Natural killer cell (primary cell): ENCODE measurements around the gene MYO18B. TPM values are rescaled to one million over a fixed set of nuclear protein-coding genes. Genes with fewer than 3 reads are reported as not detected.

Source experiments
- ATAC-seq, 3 donors: fragments of 150-1000 bp in 2 of 3; fragments of 200-7000 bp in 1 of 3; cut with Tn5 transposase; 1 replicate in 1 of 3; 2 replicates in 2 of 3; pipeline ENCODE4 v1.10.0; 2021; ENCODE audit warnings: mild to moderate bottlenecking in 2 of 3, moderate library complexity in 2 of 3
- DNase-seq, 2 donors: peaks; one replicate each; pipeline versions ENCODE4 v3.0.0 to v3.0.0-alpha.2; 2013 to 2021; ENCODE audit warnings: mixed read lengths in 1 of 2
- H3K27ac ChIP-seq: one replicate; pipeline ENCODE4 v1.5.1; 2013; ENCODE audit warnings: mild to moderate bottlenecking, low read length
- H3K27me3 ChIP-seq: one replicate; pipeline ENCODE4 v1.6.1; 2013; ENCODE audit warnings: low read length; ENCODE audit not compliant: control insufficient read depth, insufficient read depth
- H3K36me3 ChIP-seq: one replicate; pipeline ENCODE4 v1.6.1; 2013; ENCODE audit warnings: low read length; ENCODE audit not compliant: control insufficient read depth, insufficient read depth
- H3K4me1 ChIP-seq: one replicate; pipeline ENCODE4 v1.6.1; 2013; ENCODE audit warnings: low read length; ENCODE audit not compliant: control insufficient read depth, insufficient read depth
- H3K4me3 ChIP-seq: one replicate; pipeline ENCODE4 v1.5.1; 2013; ENCODE audit warnings: low read length
- H3K9me3 ChIP-seq: one replicate; pipeline ENCODE4 v1.6.1; 2013; ENCODE audit warnings: low read length; ENCODE audit not compliant: control insufficient read depth, insufficient read depth
- H3K27ac Mint-ChIP-seq, 2 donors: one replicate each; pipeline ENCODE4 v1.8.0; 2022; ENCODE audit warnings: mild to moderate bottlenecking in 2 of 2, mixed read lengths in 2 of 2, moderate library complexity in 1 of 2
- H3K27me3 Mint-ChIP-seq, 2 donors: one replicate each; pipeline ENCODE4 v1.8.0; 2022; ENCODE audit warnings: low read depth in 2 of 2, mixed read lengths in 2 of 2
- H3K36me3 Mint-ChIP-seq: one replicate; pipeline ENCODE4 v1.8.0; 2022; ENCODE audit warnings: mixed read lengths
- H3K4me1 Mint-ChIP-seq, 2 donors: one replicate each; pipeline ENCODE4 v1.8.0; 2022; ENCODE audit warnings: mixed read lengths in 2 of 2
- H3K4me3 Mint-ChIP-seq: one replicate; pipeline ENCODE4 v1.8.0; 2022; ENCODE audit warnings: mild to moderate bottlenecking, moderate library complexity, mixed read lengths
- H3K9me3 Mint-ChIP-seq, 2 donors: one replicate each; pipeline ENCODE4 v1.8.0; 2022; ENCODE audit warnings: mixed read lengths in 2 of 2
- WGBS: methylation state at CpG from one replicate; pipeline ENCODE4 v1.1.7; 2013; ENCODE audit warnings: missing lambda C conversion rate; ENCODE audit not compliant: insufficient coverage; 5-methylcytosine and 5-hydroxymethylcytosine counted together
- intact Hi-C: fragments of 100-400 bp; cut with micrococcal nuclease; formaldehyde crosslinking; loops from one replicate; pipeline ENCODE4 v1.14.2; 2022
- total RNA-seq, 4 donors: library from RNA; stranded (reverse); fragments of 120-200 nt in 1 of 4; gene quantifications; one replicate each; pipeline versions ENCODE4 v1.2.3 to v1.2.4, GENCODE V29; 2013 to 2022
- TF ChIP-seq, protein P1 (sequence below): fragments of 200-600 bp; IDR thresholded peaks from one replicate; pipeline ENCODE4 v1.8.0; 2022; ENCODE audit warnings: antibody characterized with exemption

MYO18B gene
- total RNA-seq, 3 donors from 2014 or later (not counting 1 experiment from before 2014, with no cell fraction given) = 0.07 to 0.14 (median 0.10) TPM

DNA sequence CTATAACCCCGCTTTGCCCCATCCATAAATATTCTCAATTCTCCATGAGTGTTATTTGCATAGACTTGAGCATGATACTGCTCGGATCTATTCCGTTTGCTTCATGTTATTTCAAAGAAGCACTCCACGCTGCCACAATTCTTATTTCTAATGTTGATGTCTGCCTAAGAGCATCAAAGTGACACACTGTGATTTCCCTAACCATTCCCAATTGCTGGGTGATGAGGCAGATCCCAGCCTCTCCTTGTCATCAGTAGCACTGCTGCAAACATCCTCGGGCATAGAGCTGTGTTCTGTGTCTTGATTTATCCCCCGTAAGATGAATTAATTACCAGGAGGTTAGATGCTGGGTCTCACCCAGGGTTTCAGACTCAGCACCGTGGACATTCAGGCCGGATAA is 249.0 kb downstream of the MYO18B start:
- intact Hi-C loops = no loop called here
- 83% methylated on average over 8 of the region's 8 CpGs for WGBS
- H3K36me3 Mint-ChIP-seq = no peaks in the 10 kb centered on the region
- H3K9me3 ChIP-seq = no peaks in the 10 kb centered on the region
- no peaks in the 10 kb centered on the region for H3K9me3 Mint-ChIP-seq
- no peak overlapping the region for H3K4me3 Mint-ChIP-seq
- H3K27me3 Mint-ChIP-seq = peaks cover 0 to 8% of the 10 kb centered on the region in 2 donors
- H3K27ac Mint-ChIP-seq = no peak overlapping the region
- H3K4me3 ChIP-seq = no peak overlapping the region
- H3K27me3 ChIP-seq = no peaks in the 10 kb centered on the region
- ATAC-seq (no peak), DNase-seq (no peak)
- H3K36me3 ChIP-seq = no peaks in the 10 kb centered on the region
- H3K27ac ChIP-seq = no peak overlapping the region
- TF ChIP-seq, protein P1, sequence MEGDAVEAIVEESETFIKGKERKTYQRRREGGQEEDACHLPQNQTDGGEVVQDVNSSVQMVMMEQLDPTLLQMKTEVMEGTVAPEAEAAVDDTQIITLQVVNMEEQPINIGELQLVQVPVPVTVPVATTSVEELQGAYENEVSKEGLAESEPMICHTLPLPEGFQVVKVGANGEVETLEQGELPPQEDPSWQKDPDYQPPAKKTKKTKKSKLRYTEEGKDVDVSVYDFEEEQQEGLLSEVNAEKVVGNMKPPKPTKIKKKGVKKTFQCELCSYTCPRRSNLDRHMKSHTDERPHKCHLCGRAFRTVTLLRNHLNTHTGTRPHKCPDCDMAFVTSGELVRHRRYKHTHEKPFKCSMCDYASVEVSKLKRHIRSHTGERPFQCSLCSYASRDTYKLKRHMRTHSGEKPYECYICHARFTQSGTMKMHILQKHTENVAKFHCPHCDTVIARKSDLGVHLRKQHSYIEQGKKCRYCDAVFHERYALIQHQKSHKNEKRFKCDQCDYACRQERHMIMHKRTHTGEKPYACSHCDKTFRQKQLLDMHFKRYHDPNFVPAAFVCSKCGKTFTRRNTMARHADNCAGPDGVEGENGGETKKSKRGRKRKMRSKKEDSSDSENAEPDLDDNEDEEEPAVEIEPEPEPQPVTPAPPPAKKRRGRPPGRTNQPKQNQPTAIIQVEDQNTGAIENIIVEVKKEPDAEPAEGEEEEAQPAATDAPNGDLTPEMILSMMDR = no peak
- no peaks in the 10 kb centered on the region for H3K4me1 ChIP-seq
- H3K4me1 Mint-ChIP-seq = peaks cover 0 to 7% of the 10 kb centered on the region in 2 donors

DNA sequence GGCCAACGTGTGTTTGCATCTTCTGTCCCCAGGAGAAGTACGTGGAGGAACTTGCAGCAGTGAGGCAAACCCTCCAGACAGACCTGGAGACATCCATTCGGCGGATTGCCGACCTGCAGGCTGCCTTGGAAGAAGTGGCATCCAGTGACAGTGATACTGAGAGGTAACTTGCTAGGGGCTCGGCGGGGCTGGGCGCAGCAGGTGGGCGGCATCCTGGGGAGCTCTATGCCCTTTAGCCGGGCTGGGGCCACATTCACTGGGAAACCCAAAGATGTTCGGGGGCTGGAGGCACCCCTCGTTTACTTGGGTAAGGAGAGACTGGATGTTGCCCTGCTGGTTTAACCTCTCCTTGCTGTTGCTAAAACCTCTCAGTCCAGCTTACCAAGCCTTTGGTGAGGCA is 250.3 kb downstream of the MYO18B start:
- no peak overlapping the region for H3K27ac Mint-ChIP-seq

DNA sequence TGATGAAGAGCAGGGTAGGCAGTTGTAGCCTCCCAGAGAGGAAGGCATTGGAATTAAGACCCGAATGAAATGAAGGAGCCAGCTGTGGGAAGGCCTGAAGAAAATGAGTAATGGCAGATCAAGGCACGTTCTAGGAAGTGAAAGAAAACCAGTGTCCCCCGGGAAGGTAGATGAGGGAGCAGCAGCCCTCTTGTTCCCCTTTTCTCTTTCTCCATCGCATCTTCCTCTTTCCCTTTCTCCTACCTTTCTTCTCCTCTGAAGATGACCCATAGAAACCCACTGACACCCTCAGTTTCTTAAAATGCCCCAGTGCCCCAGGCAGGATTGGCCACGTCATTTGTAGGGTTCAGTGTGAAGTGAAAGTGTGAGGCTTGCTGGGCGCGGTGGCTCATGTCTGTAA is 254.7 kb downstream of the MYO18B start:
- Mint-ChIP-seq H3K4me1 (no peaks in the 10 kb centered on the region), H3K27me3 (peaks cover 6 to 17% of the 10 kb centered on the region in 2 donors), H3K36me3 (no peaks in the 10 kb centered on the region), H3K27ac (no peak overlapping the region), H3K9me3 (no peaks in the 10 kb centered on the region), H3K4me3 (no peak overlapping the region)
- Histone ChIP-seq H3K27me3 (no peaks in the 10 kb centered on the region), H3K4me1 (no peaks in the 10 kb centered on the region), H3K27ac (no peak overlapping the region), H3K9me3 (no peaks in the 10 kb centered on the region), H3K36me3 (no peaks in the 10 kb centered on the region), H3K4me3 (no peak overlapping the region)
- TF ChIP-seq, protein P1 = no peak
- intact Hi-C loops = no loop called here
- WGBS = 64% methylated on average over 7 of the region's 7 CpGs
- DNase-seq (no peak), ATAC-seq (no peak)

More for the DNA sequence above, 250.3 kb downstream of the MYO18B start:
- TF ChIP-seq, protein P1 = no peak
- Mint-ChIP-seq H3K27me3 (peaks cover 4 to 8% of the 10 kb centered on the region in 2 donors), H3K9me3 (no peaks in the 10 kb centered on the region), H3K4me1 (peaks cover 0 to 7% of the 10 kb centered on the region in 2 donors), H3K36me3 (no peaks in the 10 kb centered on the region), H3K4me3 (no peak overlapping the region)
- 85% methylated on average over 12 of the region's 12 CpGs for WGBS
- H3K36me3 ChIP-seq = no peaks in the 10 kb centered on the region
- intact Hi-C loops = no loop called here
- no peak overlapping the region for H3K4me3 ChIP-seq
- H3K27ac ChIP-seq = no peak overlapping the region
- DNase-seq (no peak), ATAC-seq (no peak)
- H3K9me3 ChIP-seq = no peaks in the 10 kb centered on the region
- H3K27me3 ChIP-seq = no peaks in the 10 kb centered on the region
- no peaks in the 10 kb centered on the region for H3K4me1 ChIP-seq
